Thoracic aorta (tissue), 2 donors: ENCODE results near the gene NDEL1. TPM values are rescaled to one million over a fixed set of nuclear protein-coding genes. Genes with fewer than 3 reads are reported as not detected.

Experiments
- ATAC-seq: fragments of 150-250 bp; one replicate; pipeline ENCODE4 v1.8.0; 2017; ENCODE audit warnings: low read depth; ENCODE audit not compliant: insufficient number of reproducible peaks, low FRiP score
- DNase-seq: peaks from one replicate; pipeline ENCODE4 v3.0.0-alpha.2; 2020; ENCODE audit warnings: low spot score
- H3K27ac ChIP-seq, 2 donors: fragments of 200-600 bp; sonication (generic); 1 replicate in 1 of 2; 2 replicates in 1 of 2; pipeline ENCODE4 v1.5.1; 2016; ENCODE audit warnings: mild to moderate bottlenecking in 2 of 2, moderate library complexity in 2 of 2
- H3K27me3 ChIP-seq: fragments of 200-600 bp; sonication (generic); replicated peaks from 2 replicates; pipeline ENCODE4 v1.6.0; 2016; ENCODE audit warnings: mild to moderate bottlenecking; ENCODE audit not compliant: insufficient read depth
- H3K36me3 ChIP-seq: fragments of 200-600 bp; sonication (generic); one replicate; pipeline ENCODE4 v1.5.1; 2016
- H3K4me1 ChIP-seq, 2 donors: fragments of 200-600 bp; sonication (generic); 1 replicate in 1 of 2; 2 replicates in 1 of 2; pipeline versions ENCODE4 v1.5.1 to v1.6.0; 2016; ENCODE audit warnings: low read depth in 2 of 2, mild to moderate bottlenecking in 1 of 2; ENCODE audit not compliant: control insufficient read depth in 1 of 2
- H3K4me3 ChIP-seq: fragments of 200-600 bp; sonication (generic); 2 replicates; pipeline ENCODE4 v1.5.1; 2016; ENCODE audit warnings: mild to moderate bottlenecking
- H3K9me3 ChIP-seq: fragments of 200-600 bp; sonication (generic); 2 replicates; pipeline ENCODE4 v1.5.1; 2016
- CTCF ChIP-seq: fragments of 200-600 bp; sonication (generic); IDR thresholded peaks from one replicate; pipeline ENCODE4 v1.5.1; 2019; ENCODE audit warnings: antibody characterized with exemption
- total RNA-seq, 2 donors: library from RNA; depleted of rRNA; stranded (reverse); fragments of >200 nt; gene quantifications; one replicate each; pipeline versions ENCODE4 v1.1.0 to v1.2.3, GENCODE V29; 2016

Gene NDEL1
- total RNA-seq, 2 donors from 2014 or later, result 110 to 113 TPM

- Histone ChIP-seq H3K36me3 (peaks cover 85% of the 10 kb centered on the region), H3K27ac (peak overlapping the region; percentile 69 to 78)
- ATAC-seq, result no peak
Observed at GRCh38 chr17:8504460-8505207, 69.0 kb downstream of the NDEL1 start.

GRCh38 chr17:8506145-8506544 is 70.5 kb downstream of the NDEL1 start:
- Histone ChIP-seq H3K27ac (peak overlapping the region; percentile 12 to 78), H3K27me3 (no peaks in the 10 kb centered on the region), H3K4me1 (peaks cover 14 to 67% of the 10 kb centered on the region in 2 donors), H3K9me3 (no peaks in the 10 kb centered on the region), H3K36me3 (peaks cover 76% of the 10 kb centered on the region), H3K4me3 (no peak overlapping the region)
- ATAC-seq (no peak), DNase-seq (no peak)
- TF ChIP-seq CTCF, result no peak

More at GRCh38 chr17:8504460-8505207, 69.0 kb downstream of the NDEL1 start:
- Histone ChIP-seq H3K4me3 (no peak overlapping the region), H3K27me3 (no peaks in the 10 kb centered on the region), H3K4me1 (peaks cover 14 to 66% of the 10 kb centered on the region in 2 donors), H3K9me3 (no peaks in the 10 kb centered on the region)
- no peak for TF ChIP-seq CTCF
- DNase-seq, result no peak

GRCh38 chr17:8514801-8515200 is 79.1 kb downstream of the NDEL1 start:
- H3K27ac ChIP-seq, result peak overlapping the region; percentile 58 to 79
- peaks cover 74% of the 10 kb centered on the region for H3K36me3 ChIP-seq

More at GRCh38 chr17:8514801-8515200, 79.1 kb downstream of the NDEL1 start:
- Histone ChIP-seq H3K4me3 (no peak overlapping the region), H3K9me3 (no peaks in the 10 kb centered on the region), H3K4me1 (peaks cover 4 to 59% of the 10 kb centered on the region in 2 donors), H3K27me3 (no peaks in the 10 kb centered on the region)
- no peak for ATAC-seq
- no peak for TF ChIP-seq CTCF
- no peak for DNase-seq

Other genes starting within 250 kb of the NDEL1 start
- gene BORCS6, start 245.7 kb upstream of the NDEL1 start, total RNA-seq, result 10 to 100 TPM; 11.9 to 13.8 TPM
- gene AURKB, start 225.3 kb upstream of the NDEL1 start, total RNA-seq, result 1 to 10 TPM in 1 of 2 donors, not detected in 1; 1.6 TPM
- gene CTC1, start 187.8 kb upstream of the NDEL1 start, total RNA-seq, result 10 to 100 TPM; 25.3 to 38.6 TPM
- gene PFAS, start 186.6 kb upstream of the NDEL1 start, total RNA-seq, result 10 to 100 TPM; 13.2 to 15.2 TPM
- gene RANGRF, start 147.2 kb upstream of the NDEL1 start, total RNA-seq, result 10 to 100 TPM; 13.8 to 26.7 TPM
- 1 to 10 TPM; 1.8 to 6.1 TPM for gene SLC25A35, start 140.5 kb upstream of the NDEL1 start, total RNA-seq
- 10 to 100 TPM in 1 of 2 donors, 1 to 10 TPM in 1; 7.4 to 32.1 TPM for gene ARHGEF15, start 125.6 kb upstream of the NDEL1 start, total RNA-seq
- not detected for gene ODF4, start 96.0 kb upstream of the NDEL1 start, total RNA-seq
- gene RPL26, start 52.7 kb upstream of the NDEL1 start, total RNA-seq, result 1,000 to 10,000 TPM; 1,235 to 1,884 TPM
- under 1 TPM in 1 of 2 donors, not detected in 1; 0.56 TPM for gene RNF222, start 38.1 kb upstream of the NDEL1 start, total RNA-seq
- gene MYH10, start 194.8 kb downstream of the NDEL1 start, total RNA-seq, result 1,000 to 10,000 TPM; 1,436 to 1,719 TPM